HepG2 (cell line): ENCODE measurements around the gene FBXO24. TPM values are rescaled to one million over a fixed set of nuclear protein-coding genes. Genes with fewer than 3 reads are reported as not detected.
A peak's percentile ranks its signal among the peaks of the same experiment; 100 is the strongest.

ENCODE experiments used
- ARID3A ChIP-seq: IDR thresholded peaks from 2 replicates; pipeline ENCODE4 v1.6.1; 2012; ENCODE audit warnings: low read depth, low read length, improper control_type of control experiment
- FOXO1 ChIP-seq: sonication (generic); formaldehyde crosslinking; IDR thresholded peaks from 2 replicates; pipeline ENCODE4 v1.4.0; 2020; ENCODE audit warnings: missing genetic modification reagents
- FUBP1 ChIP-seq: sonication (generic); formaldehyde crosslinking; IDR thresholded peaks from 2 replicates; pipeline ENCODE4 v1.5.1; 2020; ENCODE audit warnings: missing genetic modification reagents, mild to moderate bottlenecking, borderline replicate concordance
- MAFK ChIP-seq, 2 experiments: IDR thresholded peaks in 1 of 2; conservative IDR thresholded peaks in 1 of 2; 2 replicates each; pipeline ENCODE4 v1.6.1; 2011; ENCODE audit warnings: improper control_type of control experiment in 2 of 2, low read length in 2 of 2
- MED8 ChIP-seq: sonication (generic); formaldehyde crosslinking; IDR thresholded peaks from 2 replicates; pipeline ENCODE4 v1.8.1; 2023; ENCODE audit warnings: mild to moderate bottlenecking, missing genetic modification reagents; ENCODE audit not compliant: insufficient replicate concordance
- NFYC ChIP-seq: IDR thresholded peaks from 2 replicates; pipeline ENCODE4 v1.6.1; 2016; ENCODE audit warnings: missing genetic modification reagents, missing compliant biosample characterization
- NR1H2 ChIP-seq: sonication (generic); formaldehyde crosslinking; IDR thresholded peaks from 2 replicates; pipeline ENCODE4 v1.8.1; 2022; ENCODE audit warnings: low read depth, missing genetic modification reagents, borderline replicate concordance
- PAXIP1 ChIP-seq: sonication (generic); formaldehyde crosslinking; conservative IDR thresholded peaks from 2 replicates; pipeline ENCODE4 v1.4.0; 2020; ENCODE audit warnings: mild to moderate bottlenecking, missing genetic modification reagents, moderate library complexity
- SAP130 ChIP-seq: IDR thresholded peaks from 2 replicates; pipeline ENCODE4 v1.6.1; 2016; ENCODE audit warnings: low read depth
- SETDB1 ChIP-seq: sonication (generic); formaldehyde crosslinking; IDR thresholded peaks from 2 replicates; pipeline ENCODE4 v1.5.1; 2020; ENCODE audit warnings: missing genetic modification reagents, mild to moderate bottlenecking, borderline replicate concordance
- SNAPC2 ChIP-seq: sonication (generic); formaldehyde crosslinking; IDR thresholded peaks from 2 replicates; pipeline ENCODE4 v1.8.1; 2022; ENCODE audit warnings: mild to moderate bottlenecking, missing genetic modification reagents
- SUZ12 ChIP-seq: fragments of 150-350 bp; IDR thresholded peaks from 2 replicates; pipeline ENCODE4 v1.6.1; 2014; ENCODE audit warnings: low read depth, low read length
- TBL1XR1 ChIP-seq: fragments of 150-350 bp; IDR thresholded peaks from 2 replicates; pipeline ENCODE4 v1.6.1; 2014; ENCODE audit warnings: borderline replicate concordance, low read length; ENCODE audit not compliant: partially characterized antibody
- ZNF232 ChIP-seq: sonication (generic); formaldehyde crosslinking; IDR thresholded peaks from 2 replicates; pipeline ENCODE4 v1.4.0; 2020; ENCODE audit warnings: missing genetic modification reagents, borderline replicate concordance
- ZNF605 ChIP-seq: sonication (generic); formaldehyde crosslinking; IDR thresholded peaks from 2 replicates; pipeline ENCODE4 v1.8.0; 2022; ENCODE audit warnings: mild to moderate bottlenecking, missing genetic modification reagents
- ZNF788 ChIP-seq: sonication (generic); formaldehyde crosslinking; IDR thresholded peaks from 2 replicates; pipeline ENCODE4 v1.5.0; 2020; ENCODE audit warnings: mild to moderate bottlenecking, missing genetic modification reagents, borderline replicate concordance
- polyA plus RNA-seq, 8 experiments: library from polyadenylated mRNA; depleted of rRNA in 3 of 8; stranded (reverse) in 7 of 8; unstranded in 1 of 8; fragments of >200 nt; fragmentation: Illumina TruSeq in 4 of 8; extraction: Trizol in 4 of 8; gene quantifications; 2 replicates each; pipeline versions ENCODE4 v1.2.1 to v1.2.3, GENCODE V29; 2011 to 2016; ENCODE audit warnings: low read depth in 4 of 8, missing spikeins in 1 of 8, mixed read lengths in 1 of 8; ENCODE audit not compliant: insufficient read depth in 1 of 8
- total RNA-seq, 5 experiments: library from RNA; depleted of rRNA; stranded (reverse); fragments of >200 nt; fragmentation: Illumina TruSeq; extraction: Trizol; gene quantifications; 2 replicates each; pipeline ENCODE4 v1.2.3, GENCODE V29; 2016; ENCODE audit warnings: low read depth in 1 of 5
- TF ChIP-seq, protein P1 (sequence below): IDR thresholded peaks from 2 replicates; pipeline ENCODE4 v1.6.1; 2016
- TF ChIP-seq, protein P2 (sequence below): sonication (generic); formaldehyde crosslinking; IDR thresholded peaks from 2 replicates; pipeline ENCODE4 v1.4.0; 2020; ENCODE audit warnings: missing genetic modification reagents

Gene FBXO24
- total and polyA plus RNA-seq, 2 of the 13 experiments (the other 11 are each of a cell fraction or from before 2014, with no cell fraction given): 0.20 to 0.55 TPM

- TF ChIP-seq PAXIP1 (CRISPR knock-in tag) (peak; percentile 89), ARID3A (no peak), ZNF605 (CRISPR knock-in tag) (peak; percentile 91; the same call in 1 of the 2 replicates), NR1H2 (CRISPR knock-in tag) (no peak), SAP130 (peak; percentile 93), ZNF232 (CRISPR knock-in tag) (no peak), ZNF788 (CRISPR knock-in tag) (peak; percentile 95), TBL1XR1 (no peak), SUZ12 (no peak), MAFK (conservative IDR thresholded peaks at IDR 0.05 in 1 of 2, IDR thresholded peaks at IDR 0.05 in 1 of 2; ENCODE audit: low read length in 2 of 2) (no peak), FOXO1 (CRISPR knock-in tag) (peak; percentile 74; the same call in 1 of the 2 replicates), SETDB1 (CRISPR knock-in tag) (no peak), FUBP1 (CRISPR knock-in tag) (peak; percentile 87; the same call in 1 of the 2 replicates), NFYC (CRISPR knock-in tag) (no peak; the same call in 1 of the 2 replicates), MED8 (CRISPR knock-in tag) (peak; percentile 28), SNAPC2 (peak; percentile 93)
- TF ChIP-seq, protein P1, sequence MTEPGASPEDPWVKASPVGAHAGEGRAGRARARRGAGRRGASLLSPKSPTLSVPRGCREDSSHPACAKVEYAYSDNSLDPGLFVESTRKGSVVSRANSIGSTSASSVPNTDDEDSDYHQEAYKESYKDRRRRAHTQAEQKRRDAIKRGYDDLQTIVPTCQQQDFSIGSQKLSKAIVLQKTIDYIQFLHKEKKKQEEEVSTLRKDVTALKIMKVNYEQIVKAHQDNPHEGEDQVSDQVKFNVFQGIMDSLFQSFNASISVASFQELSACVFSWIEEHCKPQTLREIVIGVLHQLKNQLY (CRISPR knock-in tag): peak; percentile 91
- TF ChIP-seq, protein P2, sequence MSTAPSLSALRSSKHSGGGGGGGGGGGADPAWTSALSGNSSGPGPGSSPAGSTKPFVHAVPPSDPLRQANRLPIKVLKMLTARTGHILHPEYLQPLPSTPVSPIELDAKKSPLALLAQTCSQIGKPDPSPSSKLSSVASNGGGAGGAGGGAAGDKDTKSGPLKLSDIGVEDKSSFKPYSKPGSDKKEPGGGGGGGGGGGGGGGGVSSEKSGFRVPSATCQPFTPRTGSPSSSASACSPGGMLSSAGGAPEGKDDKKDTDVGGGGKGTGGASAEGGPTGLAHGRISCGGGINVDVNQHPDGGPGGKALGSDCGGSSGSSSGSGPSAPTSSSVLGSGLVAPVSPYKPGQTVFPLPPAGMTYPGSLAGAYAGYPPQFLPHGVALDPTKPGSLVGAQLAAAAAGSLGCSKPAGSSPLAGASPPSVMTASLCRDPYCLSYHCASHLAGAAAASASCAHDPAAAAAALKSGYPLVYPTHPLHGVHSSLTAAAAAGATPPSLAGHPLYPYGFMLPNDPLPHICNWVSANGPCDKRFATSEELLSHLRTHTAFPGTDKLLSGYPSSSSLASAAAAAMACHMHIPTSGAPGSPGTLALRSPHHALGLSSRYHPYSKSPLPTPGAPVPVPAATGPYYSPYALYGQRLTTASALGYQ (CRISPR knock-in tag): 0 out of 2 replicates have a peak, but pooled peaks have one; percentile 8
Measured at GRCh38 chr7:100568176-100568895, 17.8 kb upstream of the FBXO24 start (continued).
